H9 (cell line): ENCODE results near the gene NIN. TPM values are rescaled to one million over a fixed set of nuclear protein-coding genes. Genes with fewer than 3 reads are reported as not detected.
"Not testable (repeated sequence)": the region's sequence is repeated elsewhere in the genome, so short reads cannot be mapped to it uniquely, and the experiment has no call there.

ENCODE experiments used
- DNase-seq: peaks from one replicate; pipeline ENCODE4 v3.0.0-alpha.2; 2017
- H2AFZ ChIP-seq: one replicate; pipeline ENCODE4 v1.6.1; 2013; ENCODE audit warnings: mild to moderate bottlenecking, low read length, control low read depth, moderate library complexity
- H2AK5ac ChIP-seq: 2 replicates; pipeline ENCODE4 v1.6.1; 2013; ENCODE audit warnings: low read length, control low read depth, mixed read lengths; ENCODE audit not compliant: insufficient read length
- H2BK120ac ChIP-seq: one replicate; pipeline ENCODE4 v1.6.1; 2013; ENCODE audit warnings: low read depth, mild to moderate bottlenecking, low read length, control low read depth, inconsistent platforms; ENCODE audit not compliant: poor library complexity, severe bottlenecking
- H2BK12ac ChIP-seq: 2 replicates; pipeline ENCODE4 v1.6.1; 2013; ENCODE audit warnings: low read length, control low read depth, mixed read lengths, low read depth; ENCODE audit not compliant: insufficient read length
- H2BK15ac ChIP-seq: 2 replicates; pipeline ENCODE4 v1.6.1; 2013; ENCODE audit warnings: low read depth, low read length, control low read depth
- H2BK20ac ChIP-seq: one replicate; pipeline ENCODE4 v1.6.1; 2013; ENCODE audit warnings: low read depth, mild to moderate bottlenecking, low read length, control low read depth, inconsistent platforms; ENCODE audit not compliant: poor library complexity, severe bottlenecking
- H2BK5ac ChIP-seq: 2 replicates; pipeline ENCODE4 v1.6.1; 2013; ENCODE audit warnings: low read length, control low read depth, mixed read lengths; ENCODE audit not compliant: insufficient read length
- H3K14ac ChIP-seq: 2 replicates; pipeline ENCODE4 v1.6.1; 2013; ENCODE audit warnings: low read length, control low read depth; ENCODE audit not compliant: insufficient read depth
- H3K18ac ChIP-seq: 2 replicates; pipeline ENCODE4 v1.6.1; 2013; ENCODE audit warnings: low read depth, mild to moderate bottlenecking, mixed read lengths, low read length, control low read depth; ENCODE audit not compliant: insufficient read length
- H3K23ac ChIP-seq: 2 replicates; pipeline ENCODE4 v1.6.1; 2013; ENCODE audit warnings: low read length, control low read depth, mixed read lengths, low read depth; ENCODE audit not compliant: insufficient read length
- H3K23me2 ChIP-seq: 2 replicates; pipeline ENCODE4 v1.6.1; 2013; ENCODE audit warnings: low read depth, mild to moderate bottlenecking, mixed read lengths, low read length, control low read depth; ENCODE audit not compliant: insufficient read length, poor library complexity, severe bottlenecking
- H3K27ac ChIP-seq: 2 replicates; pipeline ENCODE4 v1.5.1; 2013; ENCODE audit warnings: low read length, control low read depth, mixed read lengths, low read depth; ENCODE audit not compliant: insufficient read length
- H3K27me3 ChIP-seq: 2 replicates; pipeline ENCODE4 v1.6.1; 2013; ENCODE audit warnings: low read length, control low read depth, inconsistent platforms; ENCODE audit not compliant: insufficient read depth
- H3K4ac ChIP-seq: 2 replicates; pipeline ENCODE4 v1.6.1; 2013; ENCODE audit warnings: low read depth, mild to moderate bottlenecking, control low read depth, inconsistent platforms, low read length, moderate library complexity
- H3K4me1 ChIP-seq: 2 replicates; pipeline ENCODE4 v1.6.1; 2013; ENCODE audit warnings: low read length, control low read depth, inconsistent platforms; ENCODE audit not compliant: insufficient read depth
- H3K4me2 ChIP-seq: 2 replicates; pipeline ENCODE4 v1.6.1; 2013; ENCODE audit warnings: low read length, control low read depth, mixed read lengths; ENCODE audit not compliant: insufficient read length, insufficient read depth
- H3K56ac ChIP-seq: 2 replicates; pipeline ENCODE4 v1.6.1; 2013; ENCODE audit warnings: low read depth, mild to moderate bottlenecking, mixed read lengths, low read length, control low read depth; ENCODE audit not compliant: insufficient read length
- H3K79me1 ChIP-seq: 2 replicates; pipeline ENCODE4 v1.6.1; 2013; ENCODE audit warnings: low read depth, mild to moderate bottlenecking, moderate library complexity, low read length, control low read depth, inconsistent platforms; ENCODE audit not compliant: insufficient read depth, poor library complexity, severe bottlenecking
- H3K79me2 ChIP-seq: 2 replicates; pipeline ENCODE4 v1.6.1; 2013; ENCODE audit warnings: low read length, control low read depth, inconsistent platforms; ENCODE audit not compliant: insufficient read depth
- H3K9ac ChIP-seq: 2 replicates; pipeline ENCODE4 v1.6.1; 2013; ENCODE audit warnings: low read length, control low read depth, mixed read lengths; ENCODE audit not compliant: insufficient read length; ENCODE audit errors: extremely low read depth
- H3K9me3 ChIP-seq: one replicate; pipeline ENCODE4 v1.6.1; 2013; ENCODE audit warnings: low read depth, low read length, inconsistent platforms; ENCODE audit not compliant: control insufficient read depth
- H3T11ph ChIP-seq: one replicate; pipeline ENCODE4 v1.6.1; 2013; ENCODE audit warnings: mild to moderate bottlenecking, low read length, control low read depth, inconsistent platforms
- H4K20me1 ChIP-seq: one replicate; pipeline ENCODE4 v1.6.1; 2013; ENCODE audit not compliant: control insufficient read depth, insufficient read length, insufficient read depth
- H4K5ac ChIP-seq: 2 replicates; pipeline ENCODE4 v1.6.1; 2013; ENCODE audit warnings: low read depth, mild to moderate bottlenecking, mixed read lengths, low read length, control low read depth; ENCODE audit not compliant: insufficient read length
- H4K8ac ChIP-seq: replicated peaks from 2 replicates; pipeline ENCODE4 v1.6.1; 2013; ENCODE audit warnings: low read length, control low read depth, mixed read lengths, low read depth; ENCODE audit not compliant: insufficient read length
- H4K91ac ChIP-seq: 2 replicates; pipeline ENCODE4 v1.6.1; 2013; ENCODE audit warnings: low read depth, mild to moderate bottlenecking, moderate library complexity, mixed read lengths, low read length, control low read depth; ENCODE audit not compliant: insufficient read length
- H3K27ac Mint-ChIP-seq, 3 experiments: 2 replicates in 2 of 3; 3 replicates in 1 of 3; pipeline ENCODE4 v1.8.0; 2020 to 2021; ENCODE audit warnings: mixed read lengths in 3 of 3, mild to moderate bottlenecking in 1 of 3, moderate library complexity in 1 of 3
- H3K27me3 Mint-ChIP-seq: 2 replicates; pipeline ENCODE4 v1.8.0; 2021; ENCODE audit warnings: low read depth, mild to moderate bottlenecking, moderate library complexity, mixed read lengths
- H3K36me3 Mint-ChIP-seq, 3 experiments: 2 replicates in 2 of 3; 3 replicates in 1 of 3; pipeline ENCODE4 v1.8.0; 2020 to 2021; ENCODE audit warnings: low read depth in 3 of 3, mixed read lengths in 3 of 3; ENCODE audit not compliant: insufficient read depth in 1 of 3
- H3K4me1 Mint-ChIP-seq, 2 experiments: 2 replicates each; pipeline ENCODE4 v1.8.0; 2020; ENCODE audit warnings: mixed read lengths in 2 of 2
- H3K4me3 Mint-ChIP-seq, 2 experiments: 2 replicates in 1 of 2; 3 replicates in 1 of 2; pipeline ENCODE4 v1.8.0; 2020 to 2021; ENCODE audit warnings: mild to moderate bottlenecking in 2 of 2, mixed read lengths in 2 of 2, moderate library complexity in 1 of 2
- H3K9me3 Mint-ChIP-seq, 2 experiments: 2 replicates in 1 of 2; 3 replicates in 1 of 2; pipeline ENCODE4 v1.8.0; 2020; ENCODE audit warnings: mild to moderate bottlenecking in 2 of 2, mixed read lengths in 2 of 2, moderate library complexity in 1 of 2
- WGBS: extraction: QIAGEN DNeasy Blood & Tissue Kit; methylation state at CpG from one replicate; pipeline ENCODE4 v1.1.7; 2013; ENCODE audit warnings: missing lambda C conversion rate, low lambda C conversion rate, mixed read lengths; ENCODE audit not compliant: insufficient read length; ENCODE audit errors: extremely low coverage; 5-methylcytosine and 5-hydroxymethylcytosine counted together
- total RNA-seq: library from RNA; stranded (reverse); gene quantifications from 2 replicates; pipeline ENCODE4 v1.2.1, GENCODE V29; 2021
- TF ChIP-seq, protein P1 (sequence below): fragments of 200-600 bp; sonication (generic); conservative IDR thresholded peaks from 3 replicates; pipeline ENCODE4 v1.8.0; 2021; ENCODE audit warnings: antibody characterized with exemption, mild to moderate bottlenecking

NIN gene
- total RNA-seq, 1 experiment from 2014 or later: 18.4 TPM

DNA sequence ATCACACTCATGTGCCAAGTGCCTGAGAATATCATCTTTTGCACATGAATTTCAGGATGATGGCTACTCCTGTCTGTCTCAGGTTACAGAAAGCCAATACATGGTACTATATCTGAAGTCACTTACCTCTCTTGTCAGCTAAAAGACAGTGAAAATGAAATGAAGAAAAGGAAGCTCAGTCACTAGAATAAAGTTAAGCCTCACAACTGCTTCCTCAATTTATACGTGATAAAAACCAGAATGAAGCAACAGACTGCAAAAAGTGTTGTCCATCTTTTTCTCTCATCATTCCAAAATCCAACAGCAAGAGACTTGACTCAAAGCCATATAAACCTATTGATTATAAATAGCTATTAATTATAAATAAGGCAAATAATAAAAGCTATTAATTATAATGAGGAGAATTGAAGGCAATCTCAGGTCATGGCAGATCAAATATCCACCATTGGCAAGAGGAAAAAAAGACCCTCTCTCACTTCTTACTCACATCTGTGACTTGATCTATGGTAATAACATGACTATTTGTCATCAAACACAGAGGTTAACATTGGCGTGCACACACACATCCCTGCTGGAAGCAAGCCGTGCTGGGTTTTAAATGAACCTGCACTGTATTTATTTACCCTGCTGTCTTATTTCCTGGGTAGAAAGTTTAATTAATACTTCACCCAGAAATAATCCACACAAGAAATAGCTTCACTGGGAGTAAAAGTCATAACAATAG, 10.0 kb downstream of the NIN start:
- no peaks in the 10 kb centered on the region for H3K79me1 ChIP-seq
- H3K27ac ChIP-seq: no peak overlapping the region
- no peak overlapping the region for H2BK15ac ChIP-seq
- no peak overlapping the region for H2BK20ac ChIP-seq
- H4K8ac ChIP-seq: no peak overlapping the region
- H3K56ac ChIP-seq: no peak overlapping the region
- Mint-ChIP-seq H3K27me3 (peaks cover 37% of the 10 kb centered on the region), H3K4me3 (no peak overlapping the region), H3K4me1 (peaks cover 47 to 53% of the 10 kb centered on the region in 2 experiments), H3K27ac (no peak overlapping the region), H3K9me3 (no peaks in the 10 kb centered on the region), H3K36me3 (no peaks in the 10 kb centered on the region)
- H3K23ac ChIP-seq: no peak overlapping the region
- no peak overlapping the region for H2BK5ac ChIP-seq
- H4K5ac ChIP-seq: no peak overlapping the region
- H3T11ph ChIP-seq: no peak overlapping the region
- TF ChIP-seq, protein P1, sequence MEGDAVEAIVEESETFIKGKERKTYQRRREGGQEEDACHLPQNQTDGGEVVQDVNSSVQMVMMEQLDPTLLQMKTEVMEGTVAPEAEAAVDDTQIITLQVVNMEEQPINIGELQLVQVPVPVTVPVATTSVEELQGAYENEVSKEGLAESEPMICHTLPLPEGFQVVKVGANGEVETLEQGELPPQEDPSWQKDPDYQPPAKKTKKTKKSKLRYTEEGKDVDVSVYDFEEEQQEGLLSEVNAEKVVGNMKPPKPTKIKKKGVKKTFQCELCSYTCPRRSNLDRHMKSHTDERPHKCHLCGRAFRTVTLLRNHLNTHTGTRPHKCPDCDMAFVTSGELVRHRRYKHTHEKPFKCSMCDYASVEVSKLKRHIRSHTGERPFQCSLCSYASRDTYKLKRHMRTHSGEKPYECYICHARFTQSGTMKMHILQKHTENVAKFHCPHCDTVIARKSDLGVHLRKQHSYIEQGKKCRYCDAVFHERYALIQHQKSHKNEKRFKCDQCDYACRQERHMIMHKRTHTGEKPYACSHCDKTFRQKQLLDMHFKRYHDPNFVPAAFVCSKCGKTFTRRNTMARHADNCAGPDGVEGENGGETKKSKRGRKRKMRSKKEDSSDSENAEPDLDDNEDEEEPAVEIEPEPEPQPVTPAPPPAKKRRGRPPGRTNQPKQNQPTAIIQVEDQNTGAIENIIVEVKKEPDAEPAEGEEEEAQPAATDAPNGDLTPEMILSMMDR: no peak
- no peaks in the 10 kb centered on the region for H3K23me2 ChIP-seq
- no peak overlapping the region for H3K18ac ChIP-seq
- no peak overlapping the region for H2AFZ ChIP-seq
- H3K79me2 ChIP-seq: no peaks in the 10 kb centered on the region; the same call in 1 of the 2 replicates
- H3K14ac ChIP-seq: no peak overlapping the region
- no peak overlapping the region for H4K91ac ChIP-seq
- H2BK12ac ChIP-seq: no peak overlapping the region
- no peak overlapping the region for H2BK120ac ChIP-seq
- WGBS: no CpG with 5 or more reads among the region's 3 CpGs
- no peak overlapping the region for H2AK5ac ChIP-seq
- H3K9ac ChIP-seq: no peak overlapping the region
- no peaks in the 10 kb centered on the region for H4K20me1 ChIP-seq
- peaks cover 19% of the 10 kb centered on the region for H3K27me3 ChIP-seq
- H3K4ac ChIP-seq: no peak overlapping the region
- DNase-seq: no peak
- H3K4me2 ChIP-seq: no peak overlapping the region
- peaks cover 5% of the 10 kb centered on the region; the same call in 1 of the 2 replicates for H3K4me1 ChIP-seq
- H3K9me3 ChIP-seq: no peaks in the 10 kb centered on the region

DNA sequence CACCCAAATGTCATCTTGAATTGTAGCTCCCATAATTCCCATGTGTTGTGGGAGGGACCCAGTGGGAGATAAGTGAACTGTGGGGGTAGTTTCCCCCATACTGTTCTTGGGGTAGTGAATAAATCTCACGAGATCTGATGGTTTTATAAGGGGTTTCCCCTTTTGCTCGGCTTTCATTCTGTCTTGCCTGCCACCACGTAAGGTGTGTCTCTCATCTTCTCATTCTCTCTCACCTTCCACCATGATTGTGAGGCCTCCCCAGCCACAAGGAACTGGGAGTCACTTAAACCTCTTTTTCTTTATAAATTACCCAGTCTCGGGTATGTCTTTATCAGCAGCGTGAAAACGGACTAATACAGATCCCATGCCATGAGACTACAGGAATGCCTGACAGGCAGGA, 11.7 kb downstream of the NIN start:
- peaks cover 11% of the 10 kb centered on the region for H3K27me3 ChIP-seq
- H3T11ph ChIP-seq, H3K27ac Mint-ChIP-seq, H4K20me1 ChIP-seq, H3K79me1 ChIP-seq, H3K56ac ChIP-seq, H3K9ac ChIP-seq, H2AK5ac ChIP-seq, H4K8ac ChIP-seq, H3K18ac ChIP-seq, H2BK15ac ChIP-seq, DNase-seq, H3K4me2 ChIP-seq, H2BK20ac ChIP-seq, H2BK5ac ChIP-seq, H4K91ac ChIP-seq, H4K5ac ChIP-seq, H3K14ac ChIP-seq, H3K4me3 Mint-ChIP-seq, H3K4ac ChIP-seq, H2BK120ac ChIP-seq, H3K79me2 ChIP-seq, H2AFZ ChIP-seq, H3K4me1 ChIP-seq, H3K27ac ChIP-seq, H3K23me2 ChIP-seq, H3K9me3 ChIP-seq, H2BK12ac ChIP-seq, H3K23ac ChIP-seq: not testable (repeated sequence)
- Mint-ChIP-seq H3K9me3 (peaks cover 6 to 13% of the 10 kb centered on the region in 2 experiments), H3K27me3 (peaks cover 25% of the 10 kb centered on the region), H3K4me1 (peaks cover 45 to 48% of the 10 kb centered on the region in 2 experiments), H3K36me3 (peaks cover 11 to 12% (median 11%) of the 10 kb centered on the region in 3 experiments)
- WGBS: no CpG with 5 or more reads among the region's 6 CpGs
